HEK293T (cell line): ENCODE results near the gene VWA5A.

Source experiments
- CTCF ChIA-PET: fragments of 350-600 bp; formaldehyde crosslinking; extraction: SDS; loops from one replicate; lab custom pipeline; 2021; ENCODE audit warnings: antibody characterized with exemption, inconsistent platforms; lab: Yijun Ruan, JAX
- POLR2A ChIA-PET: fragments of 350-600 bp; formaldehyde crosslinking; extraction: SDS; loops from one replicate; lab custom pipeline; 2020; ENCODE audit warnings: antibody characterized with exemption, inconsistent platforms; lab: Yijun Ruan, JAX
- DNase-seq: peaks from one replicate; pipeline ENCODE4 v3.0.0; 2012; ENCODE audit warnings: mixed read lengths; ENCODE audit errors: extremely low spot score
- ARNT ChIP-seq: fragments of 450-650 bp; IDR thresholded peaks from 2 replicates; pipeline ENCODE4 v1.6.1; 2017; ENCODE audit warnings: mild to moderate bottlenecking
- BHLHE40 ChIP-seq: fragments of 450-650 bp; IDR thresholded peaks from 2 replicates; pipeline ENCODE4 v1.6.1; 2016; ENCODE audit warnings: mild to moderate bottlenecking, moderate library complexity, borderline replicate concordance
- CTBP1 ChIP-seq: fragments of 450-650 bp; IDR thresholded peaks from 2 replicates; pipeline ENCODE4 v1.6.1; 2016; ENCODE audit warnings: borderline replicate concordance
- ELF4 ChIP-seq: fragments of 450-650 bp; IDR thresholded peaks from 2 replicates; pipeline ENCODE4 v1.6.1; 2017; ENCODE audit warnings: antibody characterized with exemption
- FOXA1 ChIP-seq: fragments of 450-650 bp; IDR thresholded peaks from 2 replicates; pipeline ENCODE4 v1.6.1; 2016; ENCODE audit warnings: mild to moderate bottlenecking
- FOXK2 ChIP-seq: fragments of 450-650 bp; IDR thresholded peaks from 2 replicates; pipeline ENCODE4 v1.6.1; 2016; ENCODE audit warnings: mild to moderate bottlenecking
- FOXM1 ChIP-seq: fragments of 450-650 bp; IDR thresholded peaks from 2 replicates; pipeline ENCODE4 v1.6.1; 2017; ENCODE audit warnings: mild to moderate bottlenecking, borderline replicate concordance
- HDGF ChIP-seq: fragments of 450-650 bp; IDR thresholded peaks from 2 replicates; pipeline ENCODE4 v1.6.1; 2017; ENCODE audit warnings: antibody characterized with exemption, borderline replicate concordance
- L3MBTL2 ChIP-seq: fragments of 450-650 bp; conservative IDR thresholded peaks from 2 replicates; pipeline ENCODE4 v1.6.1; 2016; ENCODE audit warnings: mild to moderate bottlenecking
- LEF1 ChIP-seq: fragments of 450-650 bp; IDR thresholded peaks from 2 replicates; pipeline ENCODE4 v1.6.1; 2017; ENCODE audit warnings: mild to moderate bottlenecking, borderline replicate concordance
- NFRKB ChIP-seq: fragments of 450-650 bp; IDR thresholded peaks from 2 replicates; pipeline ENCODE4 v1.6.1; 2016; ENCODE audit warnings: mild to moderate bottlenecking, moderate library complexity
- PKNOX1 ChIP-seq: fragments of 450-650 bp; IDR thresholded peaks from 2 replicates; pipeline ENCODE4 v1.6.1; 2016
- SP1 ChIP-seq: fragments of 450-650 bp; IDR thresholded peaks from 2 replicates; pipeline ENCODE4 v1.6.1; 2017
- SUZ12 ChIP-seq: fragments of 450-650 bp; IDR thresholded peaks from 2 replicates; pipeline ENCODE4 v1.6.1; 2016; ENCODE audit warnings: mild to moderate bottlenecking
- TARDBP ChIP-seq: fragments of 450-650 bp; IDR thresholded peaks from 2 replicates; pipeline ENCODE4 v1.6.1; 2016
- ZNF384 ChIP-seq: fragments of 450-650 bp; IDR thresholded peaks from 2 replicates; pipeline ENCODE4 v1.6.1; 2016

The VWA5A gene

GRCh38 chr11:124114942-124115781, at the start of gene VWA5A:
VWA5A (plus strand) TSS chr11:124115450; CDS start chr11:124117512, 2,062 bp downstream.
- TF ChIP-seq L3MBTL2: no peak
- TF ChIP-seq BHLHE40: no peak
- no peak for TF ChIP-seq TARDBP
- no peak for TF ChIP-seq FOXA1
- TF ChIP-seq ZNF384: no peak
- no peak for TF ChIP-seq ELF4
- TF ChIP-seq SUZ12: no peak
- no peak for TF ChIP-seq FOXK2
- no peak for TF ChIP-seq FOXM1
- TF ChIP-seq CTBP1: no peak
- no peak for TF ChIP-seq LEF1
- no peak for TF ChIP-seq HDGF
- TF ChIP-seq NFRKB: no peak
- TF ChIP-seq SP1: no peak
- no peak for TF ChIP-seq PKNOX1
- TF ChIP-seq ARNT: no peak
- POLR2A ChIA-PET: no interaction called here
- CTCF ChIA-PET: no interaction called here
- DNase-seq: peak; percentile 69

- CTCF ChIA-PET: interaction anchor here (0.7 kb wide), 1 partner anchor 76 kb away, joined by 4 read pairs; no protein-coding TSS in a partner anchor
- TF ChIP-seq TARDBP (no peak), ZNF384 (no peak), SP1 (no peak), HDGF (no peak), CTBP1 (no peak), FOXK2 (no peak), FOXM1 (no peak), LEF1 (no peak), SUZ12 (no peak), NFRKB (no peak), BHLHE40 (no peak)
- no peak for DNase-seq
- POLR2A ChIA-PET: no interaction called here
Observed at GRCh38 chr11:124068601-124069110, 46.6 kb upstream of the VWA5A start.

- ChIA-PET POLR2A (no interaction called here), CTCF (interaction anchor here (0.6 to 2.9 kb wide), 7 partner anchors 75 to 516 kb away, joined by 3 to 19 read pairs (median 4); no protein-coding TSS in a partner anchor)
- TF ChIP-seq HDGF (no peak), ZNF384 (no peak), TARDBP (no peak), NFRKB (no peak), BHLHE40 (no peak), PKNOX1 (no peak), FOXA1 (no peak), FOXK2 (no peak), LEF1 (no peak), CTBP1 (no peak), L3MBTL2 (no peak), ARNT (no peak), SUZ12 (no peak), ELF4 (no peak), FOXM1 (no peak)
- peak; percentile 30 for DNase-seq
Observed at GRCh38 chr11:124069429-124070401, 45.5 kb upstream of the VWA5A start.

- DNase-seq: peak; percentile 60
- TF ChIP-seq LEF1: no peak
- no peak for TF ChIP-seq ARNT
- TF ChIP-seq TARDBP: no peak
- no peak for TF ChIP-seq SP1
- TF ChIP-seq SUZ12: no peak
- no peak for TF ChIP-seq PKNOX1
- POLR2A ChIA-PET: no interaction called here
- CTCF ChIA-PET: interaction anchor here (0.7 to 2.9 kb wide), 9 partner anchors 49 to 1299 kb away, joined by 3 to 19 read pairs (median 3); no protein-coding TSS in a partner anchor
Observed at GRCh38 chr11:124070915-124071622, 44.2 kb upstream of the VWA5A start.
